H1 (cell line): ENCODE results near the gene ASB4. TPM values are rescaled to one million over a fixed set of nuclear protein-coding genes. Genes with fewer than 3 reads are reported as not detected.

ENCODE experiments used
- CTCF ChIA-PET: fragments of 300-600 bp; sonication (Branson Sonifier 250); formaldehyde crosslinking; loops from one replicate; lab custom pipeline; 2021; ENCODE audit not compliant: partially characterized antibody; lab: Charles Lee
- POLR2A ChIA-PET: fragments of 300-600 bp; sonication (Branson Sonifier 250); formaldehyde crosslinking; loops from one replicate; lab custom pipeline; 2021; ENCODE audit warnings: inconsistent platforms; ENCODE audit not compliant: partially characterized antibody; lab: Charles Lee
- DNase-seq, 2 experiments: peaks; one replicate each; pipeline versions ENCODE4 v3.0.0 to v3.0.0-alpha.2; 2010 to 2022; ENCODE audit warnings: low spot score in 2 of 2, low read depth in 1 of 2, mixed read lengths in 1 of 2
- FAIRE-seq: peaks from 2 replicates; lab custom pipeline; 2011; peaks lifted over from hg19 to GRCh38; lab: Jason Lieb, UNC
- H2AFZ ChIP-seq: 2 replicates; pipeline ENCODE4 v1.8.1; 2012; ENCODE audit warnings: low read length, inconsistent platforms
- H2AK5ac ChIP-seq: 2 replicates; pipeline ENCODE4 v1.6.1; 2013; ENCODE audit warnings: low read depth, low read length
- H2BK120ac ChIP-seq: replicated peaks from 2 replicates; pipeline ENCODE3; 2013; ENCODE audit warnings: low read depth, low read length, inconsistent platforms
- H2BK12ac ChIP-seq: 2 replicates; pipeline ENCODE4 v1.6.1; 2013; ENCODE audit warnings: low read depth, low read length
- H2BK15ac ChIP-seq: 2 replicates; pipeline ENCODE4 v1.6.1; 2013; ENCODE audit warnings: low read length
- H2BK20ac ChIP-seq: 2 replicates; pipeline ENCODE4 v1.6.1; 2013; ENCODE audit warnings: low read length
- H2BK5ac ChIP-seq: 2 replicates; pipeline ENCODE4 v1.6.1; 2013; ENCODE audit warnings: low read depth, low read length
- H3K14ac ChIP-seq: 2 replicates; pipeline ENCODE4 v1.6.1; 2013; ENCODE audit warnings: inconsistent platforms; ENCODE audit not compliant: insufficient read length
- H3K18ac ChIP-seq: 2 replicates; pipeline ENCODE4 v1.6.1; 2013; ENCODE audit warnings: low read length; ENCODE audit errors: extremely low read depth
- H3K23ac ChIP-seq: 2 replicates; pipeline ENCODE4 v1.6.1; 2013; ENCODE audit warnings: inconsistent platforms; ENCODE audit not compliant: insufficient read length
- H3K23me2 ChIP-seq: 2 replicates; pipeline ENCODE4 v1.6.1; 2013; ENCODE audit warnings: low read depth, low read length
- H3K27ac ChIP-seq: 2 replicates; pipeline ENCODE4 v1.6.1; 2011; ENCODE audit warnings: low read depth, low read length, inconsistent platforms
- H3K27me3 ChIP-seq, 4 experiments: replicated peaks in 1 of 4; 1 replicate in 1 of 4; 2 replicates in 3 of 4; pipeline versions ENCODE4 v1.6.1 to v1.8.1; 2011 to 2013; ENCODE audit warnings: low read length in 3 of 4, mild to moderate bottlenecking in 3 of 4, inconsistent platforms in 2 of 4, mixed read lengths in 2 of 4, moderate library complexity in 1 of 4; ENCODE audit not compliant: control insufficient read depth in 3 of 4, insufficient read depth in 3 of 4; ENCODE audit errors: extremely low read depth in 1 of 4
- H3K36me3 ChIP-seq, 4 experiments: 2 replicates each; pipeline versions ENCODE4 v1.6.1 to v1.8.1; 2011 to 2013; ENCODE audit warnings: mild to moderate bottlenecking in 4 of 4, low read length in 3 of 4, moderate library complexity in 2 of 4, control low read depth in 1 of 4, inconsistent platforms in 1 of 4; ENCODE audit not compliant: insufficient read depth in 4 of 4, control insufficient read depth in 2 of 4
- H3K4ac ChIP-seq: replicated peaks from 2 replicates; pipeline ENCODE3; 2013; ENCODE audit warnings: low read length, low read depth, mixed read lengths, inconsistent platforms; ENCODE audit not compliant: insufficient read length
- H3K4me1 ChIP-seq, 4 experiments: replicated peaks in 1 of 4; 1 replicate in 1 of 4; 2 replicates in 3 of 4; pipeline versions ENCODE4 v1.6.1 to v1.8.1; 2011 to 2013; ENCODE audit warnings: low read length in 3 of 4, inconsistent platforms in 2 of 4, mixed read lengths in 1 of 4; ENCODE audit not compliant: insufficient read depth in 4 of 4, control insufficient read depth in 3 of 4
- H3K4me2 ChIP-seq, 2 experiments: 2 replicates each; pipeline versions ENCODE4 v1.6.1 to v1.8.1; 2011 to 2013; ENCODE audit warnings: low read depth in 2 of 2, low read length in 2 of 2, control low read depth in 1 of 2, inconsistent platforms in 1 of 2, mild to moderate bottlenecking in 1 of 2; ENCODE audit not compliant: insufficient read depth in 1 of 2
- H3K4me3 ChIP-seq, 4 experiments: fragments of 200-600, 300-600 bp in 1 of 4; sonication (generic), shearing (Covaris generic), sonication (Bioruptor Twin) in 1 of 4; 2 replicates each; pipeline versions ENCODE4 v1.5.1 to v1.8.1; 2011 to 2016; ENCODE audit warnings: low read length in 4 of 4, low read depth in 3 of 4, control low read depth in 2 of 4, inconsistent platforms in 2 of 4, mild to moderate bottlenecking in 2 of 4, mixed read lengths in 1 of 4, moderate library complexity in 1 of 4; ENCODE audit not compliant: insufficient read depth in 2 of 4; ENCODE audit errors: extremely low read depth in 1 of 4
- H3K56ac ChIP-seq: replicated peaks from 2 replicates; pipeline ENCODE3; 2013; ENCODE audit warnings: low read depth, mild to moderate bottlenecking, mixed read lengths, low read length, inconsistent platforms; ENCODE audit not compliant: insufficient read length
- H3K79me1 ChIP-seq: 2 replicates; pipeline ENCODE4 v1.6.1; 2013; ENCODE audit warnings: low read depth, low read length, control low read depth
- H3K79me2 ChIP-seq, 2 experiments: 2 replicates each; pipeline versions ENCODE4 v1.6.1 to v1.8.1; 2012 to 2013; ENCODE audit warnings: low read length in 2 of 2, mild to moderate bottlenecking in 2 of 2, inconsistent platforms in 1 of 2; ENCODE audit not compliant: insufficient read depth in 2 of 2, control insufficient read depth in 1 of 2
- H3K9ac ChIP-seq, 4 experiments: replicated peaks in 1 of 4; 1 replicate in 1 of 4; 2 replicates in 3 of 4; pipeline versions ENCODE4 v1.6.1 to v1.8.1; 2011 to 2013; ENCODE audit warnings: low read depth in 3 of 4, low read length in 3 of 4, control low read depth in 2 of 4, mild to moderate bottlenecking in 2 of 4, moderate library complexity in 2 of 4, inconsistent platforms in 1 of 4; ENCODE audit errors: extremely low read depth in 1 of 4
- H3K9me3 ChIP-seq, 2 experiments: 2 replicates each; pipeline versions ENCODE4 v1.6.1 to v1.8.1; 2012 to 2013; ENCODE audit warnings: mild to moderate bottlenecking in 2 of 2, moderate library complexity in 2 of 2, control low read depth in 1 of 2, inconsistent platforms in 1 of 2, low read depth in 1 of 2, low read length in 1 of 2, mixed read lengths in 1 of 2; ENCODE audit not compliant: insufficient read depth in 2 of 2
- H4K20me1 ChIP-seq, 2 experiments: replicated peaks in 1 of 2; 2 replicates each; pipeline versions ENCODE3 to v1.8.1; 2011 to 2013; ENCODE audit warnings: inconsistent platforms in 2 of 2, low read length in 2 of 2, mild to moderate bottlenecking in 1 of 2; ENCODE audit not compliant: insufficient read depth in 2 of 2, control insufficient read depth in 1 of 2
- H4K5ac ChIP-seq: 2 replicates; pipeline ENCODE4 v1.6.1; 2013; ENCODE audit warnings: low read length, low read depth, mixed read lengths, inconsistent platforms; ENCODE audit not compliant: insufficient read length
- H4K8ac ChIP-seq: 2 replicates; pipeline ENCODE4 v1.8.0; 2013; ENCODE audit warnings: mild to moderate bottlenecking, moderate library complexity, low read length, inconsistent platforms; ENCODE audit not compliant: insufficient read depth; ENCODE audit errors: extremely low read depth
- H4K91ac ChIP-seq: replicated peaks from 2 replicates; pipeline ENCODE3; 2013; ENCODE audit warnings: low read length, mixed read lengths, inconsistent platforms; ENCODE audit not compliant: insufficient read length
- ASH2L ChIP-seq: fragments of 200-600, 300-600 bp; sonication (generic); IDR thresholded peaks from one replicate; pipeline ENCODE4 v1.7.1; 2017; ENCODE audit warnings: low read length
- BACH1 ChIP-seq: IDR thresholded peaks from 2 replicates; pipeline ENCODE4 v1.6.1; 2012; ENCODE audit warnings: low read length, improper control_type of control experiment
- BRCA1 ChIP-seq: IDR thresholded peaks from 2 replicates; pipeline ENCODE4 v1.6.1; 2012; ENCODE audit warnings: low read depth, low read length, improper control_type of control experiment
- CBX5 ChIP-seq: fragments of 300-800, 300-1000 bp; sonication (generic); IDR thresholded peaks from 2 replicates; pipeline ENCODE4 v1.7.1; 2016; ENCODE audit warnings: antibody characterized with exemption, low read length, low read depth
- GABPA ChIP-seq: IDR thresholded peaks from 2 replicates; pipeline ENCODE4 v1.6.1; 2011; ENCODE audit warnings: mild to moderate bottlenecking, low read length, moderate library complexity, borderline replicate concordance; ENCODE audit not compliant: insufficient read depth
- JUND ChIP-seq: IDR thresholded peaks from 2 replicates; pipeline ENCODE4 v1.6.1; 2011; ENCODE audit warnings: mild to moderate bottlenecking, improper control_type of control experiment, low read length
- KDM5A ChIP-seq: fragments of 200-600 bp; IDR thresholded peaks from 2 replicates; pipeline ENCODE4 v1.7.1; 2012; ENCODE audit warnings: mild to moderate bottlenecking, low read length, inconsistent platforms, mixed read lengths
- POLR2A ChIP-seq, 2 experiments: IDR thresholded peaks; 1 replicate in 1 of 2; 2 replicates in 1 of 2; pipeline ENCODE4 v1.6.1; 2011; ENCODE audit warnings: low read depth in 2 of 2, low read length in 2 of 2, mild to moderate bottlenecking in 2 of 2; ENCODE audit errors: control extremely low read depth in 1 of 2
- TAF1 ChIP-seq: IDR thresholded peaks from 2 replicates; pipeline ENCODE4 v1.6.1; 2011; ENCODE audit warnings: mild to moderate bottlenecking, low read depth, low read length
- WGBS, 2 experiments: shearing (Covaris generic) in 1 of 2; methylation state at CpG; one replicate each; pipeline versions ENCODE4 v1.1.6 to v1.1.7; 2013 to 2015; ENCODE audit warnings: low lambda C conversion rate in 2 of 2, mixed read lengths in 2 of 2, inconsistent platforms in 1 of 2, low coverage in 1 of 2, missing lambda C conversion rate in 1 of 2; ENCODE audit not compliant: insufficient replicate concordance in 2 of 2, insufficient coverage in 1 of 2, insufficient read length in 1 of 2; ENCODE audit errors: extremely low coverage in 1 of 2, missing lambda C conversion rate in 1 of 2; 5-methylcytosine and 5-hydroxymethylcytosine counted together
- polyA plus RNA-seq, 7 experiments: library from polyadenylated mRNA; depleted of rRNA in 3 of 7; stranded (reverse) in 5 of 7; unstranded in 2 of 7; fragments of >200 nt in 5 of 7; fragments of 200-250 nt in 2 of 7; gene quantifications; 1 replicate in 5 of 7; 2 replicates in 1 of 7; 4 replicates in 1 of 7; pipeline versions ENCODE4 v1.2.1 to v1.2.3, GENCODE V29; 2011 to 2013; ENCODE audit warnings: missing spikeins in 2 of 7, mixed read lengths in 2 of 7
- total RNA-seq: library from RNA; stranded (reverse); fragmentation: NEBNext Ultra II Directional; extraction: Animal tissue kit (Norgen Biotek cat#: 25700); gene quantifications from 2 replicates; pipeline ENCODE4 v1.2.1, GENCODE V29; 2021
- TF ChIP-seq, protein P1 (sequence below): IDR thresholded peaks from 2 replicates; pipeline ENCODE4 v1.6.1; 2011; ENCODE audit warnings: low read length, improper control_type of control experiment

Gene ASB4
- total and polyA plus RNA-seq, 2 of the 8 experiments (the other 6 are each of a cell fraction or from before 2014, with no cell fraction given), result not detected

- Histone ChIP-seq H3K4ac (no peak overlapping the region), H4K5ac (no peak overlapping the region), H3K14ac (no peak overlapping the region), H2BK20ac (no peak overlapping the region), H4K91ac (no peak overlapping the region), H3K4me3 (no peak overlapping the region), H3K9ac (no peak overlapping the region), H2BK15ac (no peak overlapping the region), H3K27ac (no peak overlapping the region), H3K23ac (no peak overlapping the region), H2BK120ac (no peak overlapping the region), H2BK5ac (no peak overlapping the region), H3K79me2 (no peaks in the 10 kb centered on the region), H3K9me3 (no peaks in the 10 kb centered on the region), H2BK12ac (no peak overlapping the region), H3K36me3 (no peaks in the 10 kb centered on the region), H4K20me1 (no peaks in the 10 kb centered on the region), H4K8ac (no peak overlapping the region), H3K56ac (no peak overlapping the region), H2AFZ (no peak overlapping the region), H2AK5ac (no peak overlapping the region), H3K18ac (no peak overlapping the region), H3K23me2 (no peaks in the 10 kb centered on the region), H3K4me1 (no peaks in the 10 kb centered on the region), H3K4me2 (no peak overlapping the region), H3K27me3 (peaks cover 0 to 1% (median 0%) of the 10 kb centered on the region in 4 experiments; a peak in 1 of 7 replicates), H3K79me1 (no peaks in the 10 kb centered on the region)
- 93% methylated on average over 2 of the region's 2 CpGs; no CpG with 5 or more reads in 1 of the 2 experiments for WGBS, 2 experiments
- DNase-seq, result no peak
- no peak for TF ChIP-seq TAF1
- no peak for TF ChIP-seq JUND
- no peak for TF ChIP-seq ASH2L
- no peak for TF ChIP-seq KDM5A
- no peak for TF ChIP-seq POLR2A (IDR thresholded peaks at IDR 0.05; ENCODE audit: control extremely low read depth in 1 of 2, low read depth in 2 of 2, low read length in 2 of 2)
- no peak for TF ChIP-seq BRCA1
- TF ChIP-seq GABPA, result no peak
- no peak for TF ChIP-seq CBX5
- TF ChIP-seq BACH1, result no peak
- TF ChIP-seq, protein P1, sequence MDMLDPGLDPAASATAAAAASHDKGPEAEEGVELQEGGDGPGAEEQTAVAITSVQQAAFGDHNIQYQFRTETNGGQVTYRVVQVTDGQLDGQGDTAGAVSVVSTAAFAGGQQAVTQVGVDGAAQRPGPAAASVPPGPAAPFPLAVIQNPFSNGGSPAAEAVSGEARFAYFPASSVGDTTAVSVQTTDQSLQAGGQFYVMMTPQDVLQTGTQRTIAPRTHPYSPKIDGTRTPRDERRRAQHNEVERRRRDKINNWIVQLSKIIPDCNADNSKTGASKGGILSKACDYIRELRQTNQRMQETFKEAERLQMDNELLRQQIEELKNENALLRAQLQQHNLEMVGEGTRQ, result no peak
- FAIRE-seq, result no peak
- ChIA-PET CTCF (interaction anchor here (0.8 to 2.4 kb wide), 2 partner anchors 11 to 19 kb away, joined by 3 to 12 read pairs; no protein-coding TSS in a partner anchor), POLR2A (no interaction called here)
These were observed 51.7 kb downstream of the ASB4 start for GRCh38 chr7:95537468-95537867.
